ENCODE measurements around the gene CELF5. TPM values are rescaled to one million over a fixed set of nuclear protein-coding genes. Genes with fewer than 3 reads are reported as not detected.

The CELF5 gene
- total RNA-seq, 2 donors from 2014 or later = 0.36 to 0.80 TPM

DNA sequence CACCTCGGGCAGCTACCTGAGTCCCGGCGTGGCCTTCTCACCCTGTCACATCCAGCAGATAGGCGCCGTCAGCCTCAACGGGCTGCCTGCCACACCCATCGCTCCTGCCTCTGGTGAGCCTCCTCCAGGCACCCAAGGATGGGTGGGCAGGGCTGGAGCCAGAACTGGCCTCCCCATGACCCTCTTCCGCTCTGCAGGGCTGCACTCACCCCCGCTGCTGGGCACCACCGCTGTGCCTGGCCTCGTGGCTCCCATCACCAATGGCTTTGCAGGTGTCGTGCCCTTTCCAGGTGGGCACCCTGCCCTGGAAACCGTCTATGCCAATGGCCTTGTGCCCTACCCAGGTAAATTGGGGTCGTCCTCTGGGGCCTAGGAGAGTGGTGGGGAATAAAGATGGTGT lies 57.7 kb downstream of the CELF5 start:
- H3K4me3 ChIP-seq = no peak overlapping the region
- no peaks in the 10 kb centered on the region for H3K9me3 ChIP-seq
- WGBS = 75% methylated on average over 14 of the region's 14 CpGs
- no peaks in the 10 kb centered on the region for H3K36me3 ChIP-seq
- no peaks in the 10 kb centered on the region for H3K27me3 ChIP-seq (replicated peaks; ENCODE audit: insufficient read depth)
- DNase-seq (ENCODE audit: low spot score) = no peak
- peaks cover 2% of the 10 kb centered on the region for H3K4me1 ChIP-seq (replicated peaks)
- no peak overlapping the region for H3K27ac ChIP-seq
- intact Hi-C loops (cut with DNase I) = no loop called here
- no peak for TF ChIP-seq POLR2A (IDR thresholded peaks at IDR 0.05)
- TF ChIP-seq CTCF (IDR thresholded peaks at IDR 0.05) = no peak
- no peak for TF ChIP-seq POLR2AphosphoS5 (IDR thresholded peaks at IDR 0.05)

DNA sequence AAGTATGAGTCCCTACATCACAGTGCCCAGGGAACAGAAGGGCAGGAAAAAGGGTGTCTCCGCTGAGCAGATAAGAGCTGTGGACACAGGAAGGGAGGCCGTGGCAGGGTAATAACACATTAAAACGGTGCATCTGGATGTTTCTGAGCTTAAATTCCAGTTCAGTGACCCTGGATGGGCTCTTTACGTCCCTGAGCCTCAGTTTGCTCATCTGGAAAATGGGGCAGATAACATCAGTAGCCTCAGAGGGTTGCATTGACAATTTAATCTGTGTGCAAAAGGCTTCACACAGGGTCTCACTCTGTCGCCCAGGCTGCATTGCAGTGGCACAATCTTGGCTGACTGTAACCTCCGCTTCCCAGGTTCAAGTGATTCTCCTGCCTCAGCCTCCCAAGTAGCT lies 58.1 kb downstream of the CELF5 start:
- TF ChIP-seq CTCF (IDR thresholded peaks at IDR 0.05) (no peak), POLR2A (IDR thresholded peaks at IDR 0.05) (no peak), POLR2AphosphoS5 (IDR thresholded peaks at IDR 0.05) (no peak)
- Histone ChIP-seq H3K9me3 (no peaks in the 10 kb centered on the region), H3K27ac (no peak overlapping the region), H3K36me3 (no peaks in the 10 kb centered on the region), H3K27me3 (replicated peaks; ENCODE audit: insufficient read depth) (no peaks in the 10 kb centered on the region), H3K4me1 (replicated peaks) (peaks cover 2% of the 10 kb centered on the region), H3K4me3 (no peak overlapping the region)
- 73% methylated on average over 6 of the region's 6 CpGs for WGBS
- intact Hi-C loops (cut with DNase I) = no loop called here
- no peak for DNase-seq (ENCODE audit: low spot score)

DNA sequence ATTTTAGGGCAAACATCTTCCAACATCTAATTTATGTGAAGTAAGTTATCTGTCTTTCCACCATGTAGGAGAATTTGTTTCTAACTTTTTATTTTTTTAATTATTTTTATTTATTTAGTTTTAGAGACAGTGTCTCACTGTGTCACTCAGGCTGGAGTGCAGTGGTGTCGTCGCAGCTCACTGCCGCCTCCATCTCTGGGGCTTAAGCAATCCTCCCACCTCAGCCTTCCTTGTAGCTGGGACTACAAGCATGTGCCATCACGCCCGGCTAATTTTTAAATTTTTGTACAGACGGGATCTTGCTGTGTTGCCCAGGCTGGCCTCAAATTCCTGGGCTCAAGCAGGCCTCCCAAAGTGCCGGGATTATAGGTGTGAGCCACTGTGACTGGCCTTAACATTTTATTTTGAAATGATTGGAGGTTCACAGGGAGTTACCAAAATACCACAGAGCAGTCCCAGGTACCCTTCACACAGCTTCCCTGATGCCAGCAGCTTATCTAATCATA lies 58.8 kb downstream of the CELF5 start:
- intact Hi-C loops (cut with DNase I) = no loop called here
- no peak for DNase-seq (ENCODE audit: low spot score)
- Histone ChIP-seq H3K27ac (no peak overlapping the region), H3K4me1 (replicated peaks) (peaks cover 2% of the 10 kb centered on the region), H3K4me3 (no peak overlapping the region), H3K27me3 (replicated peaks; ENCODE audit: insufficient read depth) (no peaks in the 10 kb centered on the region), H3K36me3 (no peaks in the 10 kb centered on the region), H3K9me3 (no peaks in the 10 kb centered on the region)
- WGBS = 82% methylated on average over 7 of the region's 7 CpGs
- TF ChIP-seq POLR2AphosphoS5 (IDR thresholded peaks at IDR 0.05) = no peak
- no peak for TF ChIP-seq CTCF (IDR thresholded peaks at IDR 0.05)
- TF ChIP-seq POLR2A (IDR thresholded peaks at IDR 0.05) = no peak

- peak overlapping the region in 1 of 2 donors; percentile 71 for H3K27ac ChIP-seq
- peaks cover 2% of the 10 kb centered on the region for H3K4me1 ChIP-seq (replicated peaks)
- H3K4me3 ChIP-seq = peak overlapping the region; percentile 2 to 25
- DNase-seq (ENCODE audit: low spot score) = no peak
- H3K36me3 ChIP-seq = no peaks in the 10 kb centered on the region
- intact Hi-C loops (cut with DNase I) = no loop called here
- H3K9me3 ChIP-seq = no peaks in the 10 kb centered on the region
- WGBS = 64% methylated on average over 17 of the region's 17 CpGs
- no peak for TF ChIP-seq CTCF (IDR thresholded peaks at IDR 0.05)
- no peak for TF ChIP-seq POLR2AphosphoS5 (IDR thresholded peaks at IDR 0.05)
- TF ChIP-seq POLR2A (IDR thresholded peaks at IDR 0.05) = no peak
- no peaks in the 10 kb centered on the region for H3K27me3 ChIP-seq (replicated peaks; ENCODE audit: insufficient read depth)
These were observed 59.6 kb downstream of the CELF5 start for GRCh38 chr19:3283886-3284657.
